Activated CD8-positive, alpha-beta memory T cell treated with anti-CD3 and anti-CD28 coated beads, Interleukin-2, amount 50 U/mL, for 1 hour (primary cell): ENCODE data around the gene UTP3.
A peak's percentile ranks its signal among the peaks of the same experiment; 100 is the strongest.
"Not testable (repeated sequence)": the region's sequence is repeated elsewhere in the genome, so short reads cannot be mapped to it uniquely, and the experiment has no call there.

Experiments
- DNase-seq: peaks from one replicate; pipeline ENCODE4 v3.0.0-alpha.2; 2020; ENCODE audit errors: extremely low read depth

The UTP3 gene

GRCh38 chr4:70687821-70688794 lies at the start of gene UTP3:
Gene UTP3 (plus strand): TSS chr4:70688532. CDS start chr4:70688678, 146 bp downstream.
- DNase-seq, result peak; percentile 80

GRCh38 chr4:70640192-70640591 lies 48.1 kb upstream of the UTP3 start:
- no peak for DNase-seq

GRCh38 chr4:70650741-70651140 lies 37.6 kb upstream of the UTP3 start:
- DNase-seq, result not testable (repeated sequence)

- DNase-seq, result no peak
These were observed 36.3 kb upstream of the UTP3 start for GRCh38 chr4:70651864-70652506.

GRCh38 chr4:70654605-70655011 lies 33.7 kb upstream of the UTP3 start:
- no peak for DNase-seq

GRCh38 chr4:70657326-70657725 lies 31.0 kb upstream of the UTP3 start:
- DNase-seq, result no peak

- DNase-seq, result no peak
These were observed 29.9 kb upstream of the UTP3 start for GRCh38 chr4:70658418-70658817.

GRCh38 chr4:70660106-70660505 lies 28.2 kb upstream of the UTP3 start:
- DNase-seq, result no peak

- not testable (repeated sequence) for DNase-seq
These were observed 26.9 kb upstream of the UTP3 start for GRCh38 chr4:70661309-70661922.

GRCh38 chr4:70666369-70666768 lies 22.0 kb upstream of the UTP3 start, which contains the start of gene JCHAIN:
Gene JCHAIN (minus strand): TSS chr4:70666508. CDS start chr4:70666490, 18 bp downstream.
- DNase-seq, result no peak

GRCh38 chr4:70667740-70668535 lies 20.4 kb upstream of the UTP3 start:
- DNase-seq, result no peak

- no peak for DNase-seq
These were observed 17.9 kb upstream of the UTP3 start for GRCh38 chr4:70670332-70671014.

GRCh38 chr4:70671091-70671490 lies 17.2 kb upstream of the UTP3 start:
- DNase-seq, result no peak

- DNase-seq, result no peak
These were observed 14.1 kb upstream of the UTP3 start for GRCh38 chr4:70674191-70674590.

GRCh38 chr4:70674731-70675130 lies 13.6 kb upstream of the UTP3 start:
- DNase-seq, result no peak

GRCh38 chr4:70676554-70677090 lies 11.7 kb upstream of the UTP3 start:
- DNase-seq, result no peak

GRCh38 chr4:70678383-70678999 lies 9.8 kb upstream of the UTP3 start:
- DNase-seq, result no peak

- DNase-seq, result no peak
These were observed 7.4 kb upstream of the UTP3 start for GRCh38 chr4:70680934-70681333.

GRCh38 chr4:70681704-70682103 lies 6.6 kb upstream of the UTP3 start:
- DNase-seq, result no peak

GRCh38 chr4:70682142-70682541 lies 6.2 kb upstream of the UTP3 start:
- not testable (repeated sequence) for DNase-seq
